NCI-H187 (cell line): ENCODE measurements around the gene NXNL1.
"Not testable (repeated sequence)": the region's sequence is repeated elsewhere in the genome, so short reads cannot be mapped to it uniquely, and the experiment has no call there.

ENCODE experiments used
- DNase-seq, 2 experiments: peaks; one replicate each; lab custom pipeline; 2025; lab: John Stamatoyannopoulos, UW

NXNL1 gene

GRCh38 chr19:17486545-17487240, 26.0 kb upstream of the NXNL1 start:
- no peak for DNase-seq

- no peak for DNase-seq
Observed at GRCh38 chr19:17484520-17485185, 23.9 kb upstream of the NXNL1 start.

GRCh38 chr19:17483605-17484002, 22.9 kb upstream of the NXNL1 start:
- no peak for DNase-seq

- no peak for DNase-seq
Observed at GRCh38 chr19:17482877-17483604, 22.3 kb upstream of the NXNL1 start.

GRCh38 chr19:17481986-17482385, 21.3 kb upstream of the NXNL1 start:
- no peak for DNase-seq

GRCh38 chr19:17479325-17479791, 18.6 kb upstream of the NXNL1 start:
- DNase-seq = no peak

- DNase-seq = no peak
Observed at GRCh38 chr19:17475541-17476115, 14.9 kb upstream of the NXNL1 start.

- not testable (repeated sequence) for DNase-seq
Observed at GRCh38 chr19:17475011-17475540, 14.3 kb upstream of the NXNL1 start.

- DNase-seq = no peak
Observed at GRCh38 chr19:17473041-17473440, 12.3 kb upstream of the NXNL1 start.

GRCh38 chr19:17471410-17472125, 10.8 kb upstream of the NXNL1 start:
- no peak for DNase-seq

GRCh38 chr19:17470068-17470841, 9.5 kb upstream of the NXNL1 start, which contains the start of gene SLC27A1:
Gene SLC27A1 (plus strand): TSS chr19:17470524. CDS start chr19:17470541, 17 bp downstream.
- DNase-seq = peak; percentile 90 to 94

- peak; percentile 79 to 94 for DNase-seq
Observed at GRCh38 chr19:17469481-17470067, 8.8 kb upstream of the NXNL1 start.

GRCh38 chr19:17469092-17469480, 8.4 kb upstream of the NXNL1 start:
- DNase-seq = no peak

GRCh38 chr19:17468302-17469091, 7.8 kb upstream of the NXNL1 start:
- no peak for DNase-seq

- no peak for DNase-seq
Observed at GRCh38 chr19:17467471-17468301, 7.0 kb upstream of the NXNL1 start.

GRCh38 chr19:17466487-17466850, 5.7 kb upstream of the NXNL1 start:
- no peak for DNase-seq

GRCh38 chr19:17458970-17459369, 1.8 kb downstream of the NXNL1 start:
- no peak for DNase-seq

- no peak for DNase-seq
Observed at GRCh38 chr19:17457616-17458015, 3.1 kb downstream of the NXNL1 start.

GRCh38 chr19:17456127-17456526, 4.6 kb downstream of the NXNL1 start:
- no peak for DNase-seq
